Brain microvascular endothelial cell (primary cell): ENCODE results near the gene RIMBP2.

Experiments used
- DNase-seq: peaks from one replicate; pipeline ENCODE4 v3.0.0-alpha.2; 2020
- H3K27ac ChIP-seq: fragments of 250-450 bp; sonication (Bioruptor Pico); 2 replicates; pipeline ENCODE4 v1.5.1; 2020; ENCODE audit warnings: mild to moderate bottlenecking, moderate library complexity
- H3K27me3 ChIP-seq: fragments of 250-450 bp; sonication (Bioruptor Pico); replicated peaks from 2 replicates; pipeline ENCODE4 v1.5.1; 2020; ENCODE audit warnings: mild to moderate bottlenecking
- H3K36me3 ChIP-seq: fragments of 250-450 bp; sonication (Bioruptor Pico); replicated peaks from 2 replicates; pipeline ENCODE4 v1.5.1; 2020; ENCODE audit warnings: mild to moderate bottlenecking
- H3K4me3 ChIP-seq: 2 replicates; pipeline ENCODE4 v1.5.1; 2011; ENCODE audit warnings: low read depth, mild to moderate bottlenecking, control low read depth, low read length, moderate library complexity
- CTCF ChIP-seq: IDR thresholded peaks from 2 replicates; pipeline ENCODE4 v1.5.1; 2011; ENCODE audit warnings: low read depth, mild to moderate bottlenecking, moderate library complexity, low read length, control low read depth, inconsistent platforms; ENCODE audit errors: missing control alignments
- in situ Hi-C: cut with HindIII; loops from 2 replicates; pipeline ENCODE4 v1.10.0; 2017; ENCODE audit warnings: low sequenced_read_pairs, low pct_ligation_motif_present

RIMBP2 gene

GRCh38 chr12:130703733-130704375 lies 12.2 kb downstream of the RIMBP2 start:
- in situ Hi-C loops, result no loop called here
- H3K36me3 ChIP-seq, result no peaks in the 10 kb centered on the region

GRCh38 chr12:130702966-130703732 lies 12.9 kb downstream of the RIMBP2 start:
- no peak for DNase-seq
- no peaks in the 10 kb centered on the region for H3K27me3 ChIP-seq
- in situ Hi-C loops, result no loop called here
- H3K27ac ChIP-seq, result no peak overlapping the region
- H3K4me3 ChIP-seq, result no peak overlapping the region
- H3K36me3 ChIP-seq, result no peaks in the 10 kb centered on the region
- TF ChIP-seq CTCF, result no peak

More at GRCh38 chr12:130703733-130704375, 12.2 kb downstream of the RIMBP2 start:
- H3K27me3 ChIP-seq, result no peaks in the 10 kb centered on the region
- no peak overlapping the region for H3K27ac ChIP-seq
- no peak for DNase-seq
- no peak for TF ChIP-seq CTCF
- no peak overlapping the region for H3K4me3 ChIP-seq

GRCh38 chr12:130701402-130701744 lies 14.7 kb downstream of the RIMBP2 start:
- no peak for TF ChIP-seq CTCF
- no peak overlapping the region for H3K27ac ChIP-seq
- H3K27me3 ChIP-seq, result no peaks in the 10 kb centered on the region
- in situ Hi-C loops, result no loop called here
- H3K4me3 ChIP-seq, result no peak overlapping the region
- DNase-seq, result no peak
- no peaks in the 10 kb centered on the region for H3K36me3 ChIP-seq

GRCh38 chr12:130700492-130701401 lies 15.4 kb downstream of the RIMBP2 start:
- H3K36me3 ChIP-seq, result no peaks in the 10 kb centered on the region
- in situ Hi-C loops, result no loop called here
- H3K4me3 ChIP-seq, result no peak overlapping the region
- H3K27ac ChIP-seq, result no peak overlapping the region
- no peaks in the 10 kb centered on the region for H3K27me3 ChIP-seq
- no peak for DNase-seq
- no peak for TF ChIP-seq CTCF

- no peak for TF ChIP-seq CTCF
- in situ Hi-C loops, result no loop called here
- no peaks in the 10 kb centered on the region for H3K36me3 ChIP-seq
- no peak for DNase-seq
- no peak overlapping the region for H3K4me3 ChIP-seq
- H3K27me3 ChIP-seq, result no peaks in the 10 kb centered on the region
- H3K27ac ChIP-seq, result no peak overlapping the region
Measured at GRCh38 chr12:130698106-130698505, 18.0 kb downstream of the RIMBP2 start.
